Neural progenitor cell (in vitro differentiated cells): ENCODE measurements around the gene ARHGEF5. TPM values are rescaled to one million over a fixed set of nuclear protein-coding genes. Genes with fewer than 3 reads are reported as not detected.

Source experiments
- DNase-seq: peaks from one replicate; pipeline ENCODE4 v3.0.0-alpha.2; 2016; ENCODE audit warnings: low spot score
- H2AFZ ChIP-seq: fragments of 200-600 bp; sonication (generic); replicated peaks from 2 replicates; pipeline ENCODE4 v1.6.1; 2016; ENCODE audit warnings: antibody characterized with exemption
- H3F3A ChIP-seq: fragments of 200-600 bp; sonication (generic); 2 replicates; pipeline ENCODE4 v1.6.1; 2016; ENCODE audit warnings: antibody characterized with exemption, low read depth
- H3K27ac ChIP-seq: fragments of 200-600 bp; sonication (generic); 2 replicates; pipeline ENCODE4 v1.5.1; 2016; ENCODE audit warnings: mild to moderate bottlenecking
- H3K27me3 ChIP-seq: fragments of 200-600 bp; sonication (generic); 2 replicates; pipeline ENCODE4 v1.6.1; 2016; ENCODE audit warnings: mild to moderate bottlenecking, moderate library complexity
- H3K36me3 ChIP-seq: fragments of 200-600 bp; sonication (generic); 2 replicates; pipeline ENCODE4 v1.5.1; 2016
- H3K4me1 ChIP-seq: fragments of 200-600 bp; sonication (generic); 2 replicates; pipeline ENCODE4 v1.6.1; 2016; ENCODE audit warnings: mixed run types
- H3K4me2 ChIP-seq: fragments of 200-600 bp; sonication (generic); 2 replicates; pipeline ENCODE4 v1.6.1; 2016
- H3K4me3 ChIP-seq: fragments of 200-600 bp; sonication (generic); 2 replicates; pipeline ENCODE4 v1.5.1; 2016
- H3K79me2 ChIP-seq: fragments of 200-600 bp; sonication (generic); 2 replicates; pipeline ENCODE4 v1.6.1; 2016; ENCODE audit warnings: low read depth
- H3K9ac ChIP-seq: fragments of 200-600 bp; sonication (generic); 2 replicates; pipeline ENCODE4 v1.6.1; 2016
- H3K9me3 ChIP-seq: fragments of 200-600 bp; sonication (generic); 2 replicates; pipeline ENCODE4 v1.5.1; 2016; ENCODE audit warnings: low read depth
- H4K20me1 ChIP-seq: fragments of 200-600 bp; sonication (generic); 2 replicates; pipeline ENCODE4 v1.6.1; 2016; ENCODE audit warnings: low read depth
- H3K27ac Mint-ChIP-seq: 3 replicates; pipeline ENCODE4 v1.8.0; 2021; ENCODE audit warnings: mixed read lengths
- H3K27me3 Mint-ChIP-seq: 2 replicates; pipeline ENCODE4 v1.8.0; 2022; ENCODE audit warnings: low read depth, mild to moderate bottlenecking, inconsistent platforms, moderate library complexity, mixed read lengths; ENCODE audit not compliant: insufficient read depth
- H3K36me3 Mint-ChIP-seq: 3 replicates; pipeline ENCODE4 v1.8.0; 2021; ENCODE audit warnings: mixed read lengths
- H3K4me1 Mint-ChIP-seq: 3 replicates; pipeline ENCODE4 v1.8.0; 2021; ENCODE audit warnings: mixed read lengths
- H3K4me3 Mint-ChIP-seq: 3 replicates; pipeline ENCODE4 v1.8.0; 2021; ENCODE audit warnings: mild to moderate bottlenecking, moderate library complexity, mixed read lengths
- H3K9me3 Mint-ChIP-seq: 3 replicates; pipeline ENCODE4 v1.8.0; 2020; ENCODE audit warnings: mixed read lengths
- CTCF ChIP-seq: fragments of 200-600 bp; sonication (generic); IDR thresholded peaks from 2 replicates; pipeline ENCODE4 v1.5.1; 2017; ENCODE audit warnings: antibody characterized with exemption, mild to moderate bottlenecking
- EZH2 ChIP-seq: fragments of 200-600 bp; sonication (generic); IDR thresholded peaks from 2 replicates; pipeline ENCODE4 v1.6.1; 2017; ENCODE audit warnings: antibody characterized with exemption, mild to moderate bottlenecking, moderate library complexity
- EZH2phosphoT487 ChIP-seq: fragments of 200-600 bp; sonication (generic); IDR thresholded peaks from 2 replicates; pipeline ENCODE4 v1.6.1; 2017; ENCODE audit warnings: antibody characterized with exemption
- total RNA-seq: library from RNA; depleted of rRNA; stranded (reverse); fragments of >200 nt; gene quantifications from 2 replicates; pipeline ENCODE4 v1.2.3, GENCODE V29; 2015; ENCODE audit warnings: low replicate concordance

Gene ARHGEF5
- total RNA-seq, 1 donor from 2014 or later = 3.7 TPM

GRCh38 chr7:144401490-144401889 is 46.3 kb downstream of the ARHGEF5 start:
- Histone ChIP-seq H3F3A (no peaks in the 10 kb centered on the region), H3K79me2 (no peaks in the 10 kb centered on the region), H3K36me3 (no peaks in the 10 kb centered on the region), H4K20me1 (no peaks in the 10 kb centered on the region), H3K4me1 (no peaks in the 10 kb centered on the region), H3K9me3 (no peaks in the 10 kb centered on the region), H2AFZ (no peak overlapping the region), H3K27ac (no peak overlapping the region), H3K9ac (no peak overlapping the region), H3K4me2 (no peak overlapping the region), H3K27me3 (no peaks in the 10 kb centered on the region), H3K4me3 (no peak overlapping the region)
- TF ChIP-seq EZH2phosphoT487 (no peak), EZH2 (no peak), CTCF (no peak)
- H3K4me3 Mint-ChIP-seq = no peak overlapping the region
- no peak for DNase-seq
- H3K27me3 Mint-ChIP-seq = peaks cover 7% of the 10 kb centered on the region
- H3K27ac Mint-ChIP-seq = no peak overlapping the region
- no peaks in the 10 kb centered on the region for H3K36me3 Mint-ChIP-seq
- peaks cover 3% of the 10 kb centered on the region for H3K9me3 Mint-ChIP-seq
- H3K4me1 Mint-ChIP-seq = no peaks in the 10 kb centered on the region

GRCh38 chr7:144403102-144403501 is 47.9 kb downstream of the ARHGEF5 start:
- Histone ChIP-seq H4K20me1 (no peaks in the 10 kb centered on the region), H2AFZ (no peak overlapping the region), H3K9ac (no peak overlapping the region), H3K4me2 (no peak overlapping the region), H3K27ac (no peak overlapping the region), H3K9me3 (no peaks in the 10 kb centered on the region), H3K27me3 (no peaks in the 10 kb centered on the region), H3K4me3 (no peak overlapping the region), H3K4me1 (peaks cover 8% of the 10 kb centered on the region), H3K36me3 (no peaks in the 10 kb centered on the region), H3F3A (no peaks in the 10 kb centered on the region), H3K79me2 (no peaks in the 10 kb centered on the region)
- H3K9me3 Mint-ChIP-seq = no peaks in the 10 kb centered on the region
- DNase-seq = no peak
- no peak for TF ChIP-seq EZH2phosphoT487
- TF ChIP-seq CTCF = no peak
- no peak for TF ChIP-seq EZH2
- no peak overlapping the region for H3K27ac Mint-ChIP-seq
- peaks cover 7% of the 10 kb centered on the region for H3K27me3 Mint-ChIP-seq
- H3K36me3 Mint-ChIP-seq = no peaks in the 10 kb centered on the region
- peaks cover 3% of the 10 kb centered on the region for H3K4me1 Mint-ChIP-seq
- no peak overlapping the region for H3K4me3 Mint-ChIP-seq

- H3K4me1 Mint-ChIP-seq = peaks cover 5% of the 10 kb centered on the region
- H3K9ac ChIP-seq = no peak within 1 kb of the TSS
- DNase-seq = no peak
- no peaks in the 10 kb centered on the region for H3F3A ChIP-seq
- no peak within 1 kb of the TSS for H3K4me3 ChIP-seq
- H3K27me3 ChIP-seq = no peaks in the 10 kb centered on the region
- H3K9me3 ChIP-seq = no peaks in the 10 kb centered on the region
- no peaks in the 10 kb centered on the region for H3K9me3 Mint-ChIP-seq
- H4K20me1 ChIP-seq = no peaks in the 10 kb centered on the region
- peaks cover 8% of the 10 kb centered on the region for H3K4me1 ChIP-seq
- H3K4me3 Mint-ChIP-seq = no peak within 1 kb of the TSS
- H3K36me3 Mint-ChIP-seq = no peaks in the 10 kb centered on the region
- H3K27me3 Mint-ChIP-seq = peaks cover 7% of the 10 kb centered on the region
- H3K4me2 ChIP-seq = no peak within 1 kb of the TSS
- H2AFZ ChIP-seq = no peak within 1 kb of the TSS
- TF ChIP-seq EZH2 (no peak), EZH2phosphoT487 (no peak), CTCF (no peak)
- no peaks in the 10 kb centered on the region for H3K79me2 ChIP-seq
- H3K36me3 ChIP-seq = no peaks in the 10 kb centered on the region
- no peak within 1 kb of the TSS for H3K27ac Mint-ChIP-seq
- H3K27ac ChIP-seq = no peak within 1 kb of the TSS
Measured at GRCh38 chr7:144403649-144404061, 48.5 kb downstream of the ARHGEF5 start, which contains the start of gene NOBOX. NOBOX (minus strand) TSS chr7:144403693.

GRCh38 chr7:144404946-144405345 is 49.7 kb downstream of the ARHGEF5 start:
- H3K9me3 Mint-ChIP-seq = no peaks in the 10 kb centered on the region
- Histone ChIP-seq H3F3A (no peaks in the 10 kb centered on the region), H3K4me3 (no peak overlapping the region), H3K27me3 (no peaks in the 10 kb centered on the region), H4K20me1 (no peaks in the 10 kb centered on the region), H3K9me3 (no peaks in the 10 kb centered on the region), H3K4me2 (no peak overlapping the region), H3K79me2 (no peaks in the 10 kb centered on the region), H3K4me1 (peaks cover 8% of the 10 kb centered on the region), H3K36me3 (no peaks in the 10 kb centered on the region), H2AFZ (no peak overlapping the region), H3K27ac (no peak overlapping the region), H3K9ac (no peak overlapping the region)
- no peak overlapping the region for H3K27ac Mint-ChIP-seq
- no peak for DNase-seq
- H3K4me3 Mint-ChIP-seq = no peak overlapping the region
- H3K4me1 Mint-ChIP-seq = peaks cover 5% of the 10 kb centered on the region
- no peak for TF ChIP-seq CTCF
- TF ChIP-seq EZH2phosphoT487 = no peak
- no peak for TF ChIP-seq EZH2
- peaks cover 7% of the 10 kb centered on the region for H3K27me3 Mint-ChIP-seq
- H3K36me3 Mint-ChIP-seq = no peaks in the 10 kb centered on the region
